Stimulated activated CD8-positive, alpha-beta memory T cell treated with anti-CD3 and anti-CD28 coated beads, Interleukin-4, amount 100 ng/mL, for 1 hour (primary cell): ENCODE results near the gene FMNL2.

Experiments used
- DNase-seq, 2 donors: peaks; one replicate each; pipeline ENCODE4 v3.0.0-alpha.2; 2020; ENCODE audit warnings: low read depth in 2 of 2, low spot score in 1 of 2

The FMNL2 gene

DNA sequence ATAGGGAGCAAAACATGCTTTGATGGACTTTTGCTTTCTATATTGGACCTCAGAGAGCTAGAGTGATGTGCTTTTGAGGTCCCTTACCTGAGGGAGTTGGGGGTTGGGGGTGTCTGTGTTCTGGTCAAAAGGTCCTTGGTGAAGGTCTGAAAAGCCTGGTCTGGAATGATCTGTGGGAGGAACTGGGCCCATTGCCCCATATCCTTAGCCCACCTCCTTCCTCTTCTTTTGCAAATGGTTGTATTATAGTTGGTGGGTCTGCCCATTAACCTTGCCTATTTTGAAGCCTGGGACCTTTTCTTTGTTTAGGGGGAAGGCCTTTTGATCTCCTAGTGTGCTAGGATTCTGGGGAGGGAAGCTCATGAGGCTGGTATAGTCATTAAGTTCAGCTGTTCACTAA is 88.7 kb downstream of the FMNL2 start:
- no peak for DNase-seq

DNA sequence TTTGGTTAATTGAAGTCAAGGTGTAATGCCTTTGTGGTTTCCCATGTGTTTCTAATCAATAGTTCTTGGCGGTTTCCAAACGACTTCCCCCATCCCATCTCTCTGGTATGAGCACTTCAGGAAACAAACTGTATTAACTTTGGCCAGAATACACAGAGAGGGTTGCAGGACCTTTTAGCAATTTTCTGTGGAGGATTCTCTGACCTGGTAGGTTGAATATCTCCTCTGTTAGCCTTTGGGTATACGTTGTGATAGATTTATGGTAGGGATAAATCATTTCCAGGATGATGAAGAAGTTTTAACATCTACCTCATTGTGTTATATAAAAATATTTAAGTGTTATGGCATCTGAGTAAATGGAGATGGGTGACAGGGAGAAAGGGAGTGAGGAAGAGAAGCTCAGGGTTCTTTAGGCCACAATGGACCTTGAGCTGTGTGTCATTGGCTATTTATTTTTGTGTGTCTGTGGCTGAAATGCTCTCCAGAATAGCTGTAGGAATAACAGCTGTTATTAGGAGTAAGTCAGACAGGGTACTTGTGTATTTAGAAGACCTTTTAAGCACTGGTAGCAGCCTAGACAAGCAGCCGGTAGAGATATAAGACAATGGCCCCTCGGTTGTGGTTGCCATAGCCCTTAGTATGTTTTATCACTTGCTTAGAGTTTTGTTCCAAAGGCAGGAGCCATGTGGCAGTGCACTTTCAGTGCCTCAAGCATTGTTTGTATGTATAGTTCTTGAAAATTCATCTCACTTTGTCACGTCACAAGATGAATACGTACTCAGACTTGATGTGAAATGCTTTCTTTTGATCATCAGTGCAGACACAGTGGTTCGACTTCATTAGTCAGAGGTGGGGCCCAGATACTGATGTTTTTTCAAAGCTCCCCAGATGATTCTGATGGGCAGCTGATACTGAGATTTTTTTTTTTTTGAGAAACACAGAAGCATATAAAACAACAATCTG is 91.1 kb downstream of the FMNL2 start:
- DNase-seq: no peak

DNA sequence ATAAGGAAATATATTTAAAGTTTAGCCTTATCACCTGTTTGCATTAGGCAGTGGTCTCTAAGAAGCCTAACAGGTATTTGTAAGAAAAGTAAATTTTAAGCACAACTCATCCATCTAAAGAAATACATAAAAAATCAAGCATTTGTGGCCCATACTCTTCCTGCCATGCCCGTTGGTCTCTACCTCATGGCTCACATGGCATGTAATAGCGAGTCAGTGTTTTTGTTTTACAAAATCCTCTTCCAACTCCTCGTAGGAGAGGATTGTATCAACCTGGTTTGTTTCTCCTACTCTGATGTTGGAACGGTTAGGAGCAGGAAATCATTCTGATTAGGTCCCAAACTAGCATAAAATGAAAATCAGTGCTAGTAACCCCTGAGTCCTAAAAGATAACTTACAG is 91.8 kb downstream of the FMNL2 start:
- DNase-seq: no peak

DNA sequence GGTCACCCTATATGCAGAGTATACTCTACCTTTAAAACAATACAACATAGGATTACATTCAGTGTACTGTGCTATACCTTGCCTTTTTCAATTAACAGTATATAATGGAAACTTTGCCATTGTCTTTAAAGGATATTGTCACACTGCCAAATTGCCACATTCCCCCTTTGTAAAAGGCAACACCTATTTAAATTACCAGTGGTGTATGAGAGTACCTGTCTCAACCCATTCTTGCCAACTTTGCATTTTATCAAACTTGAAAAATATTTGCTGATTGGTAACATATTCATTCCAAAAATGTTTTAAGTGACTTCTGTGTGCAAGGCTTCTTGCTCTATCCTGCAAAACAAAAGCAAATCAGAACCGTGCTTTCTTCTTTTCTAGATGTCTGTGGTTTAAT is 92.9 kb downstream of the FMNL2 start:
- DNase-seq: no peak

DNA sequence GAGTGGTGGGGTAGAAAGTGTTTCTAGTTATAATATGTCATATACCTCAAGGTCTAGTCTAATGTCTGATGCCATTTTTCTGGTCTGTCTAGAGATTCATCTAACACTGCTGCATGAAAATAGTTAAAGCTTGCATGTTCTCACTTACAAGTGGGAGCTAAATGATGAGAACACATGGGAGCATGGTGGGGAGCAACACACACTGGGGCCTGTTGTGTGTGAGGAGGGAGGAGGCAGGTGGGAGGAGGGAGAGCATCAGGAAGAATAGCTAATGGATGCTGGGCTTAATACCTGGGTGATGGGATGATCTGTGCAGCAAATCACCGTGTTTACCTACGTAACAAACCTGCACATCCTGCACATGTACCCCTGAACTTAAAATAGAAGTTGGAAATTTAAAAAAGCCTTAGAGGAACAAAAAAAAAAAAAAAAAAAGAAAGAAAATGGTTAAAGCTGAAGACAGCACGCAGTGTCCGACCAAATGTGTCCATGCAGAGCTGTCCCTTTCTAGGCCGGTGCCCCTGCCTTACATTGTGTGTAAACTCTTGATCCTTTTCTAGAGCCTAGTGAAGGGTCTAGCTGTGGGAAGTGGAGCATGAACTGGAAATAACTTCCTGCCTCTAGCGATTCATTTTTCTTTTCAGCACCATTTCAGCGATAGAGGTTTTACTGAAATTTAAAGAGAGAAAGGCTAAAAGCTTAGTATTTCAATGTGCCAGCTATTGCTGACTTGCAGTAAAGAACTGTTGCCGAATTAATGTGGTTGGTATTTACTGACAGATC is 94.0 kb downstream of the FMNL2 start:
- no peak for DNase-seq

DNA sequence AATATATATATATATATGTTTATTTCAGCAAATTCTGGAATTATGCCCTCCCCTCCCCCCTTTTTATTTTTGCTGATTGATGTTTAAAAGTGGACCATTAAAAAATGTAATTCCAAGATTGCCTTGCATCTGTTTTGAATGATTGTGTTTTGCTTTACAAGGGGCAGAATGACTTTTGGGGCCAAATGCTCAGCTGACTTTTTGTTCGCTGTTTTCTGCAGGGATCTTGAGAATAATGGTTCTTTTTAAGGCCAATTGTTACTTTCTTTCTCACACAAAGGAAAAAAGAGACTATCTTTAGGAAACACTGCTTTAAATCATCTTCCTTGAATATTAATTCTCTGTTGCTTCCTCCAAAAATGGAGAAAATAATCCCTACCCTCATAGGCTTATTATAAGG is 95.9 kb downstream of the FMNL2 start:
- no peak for DNase-seq

DNA sequence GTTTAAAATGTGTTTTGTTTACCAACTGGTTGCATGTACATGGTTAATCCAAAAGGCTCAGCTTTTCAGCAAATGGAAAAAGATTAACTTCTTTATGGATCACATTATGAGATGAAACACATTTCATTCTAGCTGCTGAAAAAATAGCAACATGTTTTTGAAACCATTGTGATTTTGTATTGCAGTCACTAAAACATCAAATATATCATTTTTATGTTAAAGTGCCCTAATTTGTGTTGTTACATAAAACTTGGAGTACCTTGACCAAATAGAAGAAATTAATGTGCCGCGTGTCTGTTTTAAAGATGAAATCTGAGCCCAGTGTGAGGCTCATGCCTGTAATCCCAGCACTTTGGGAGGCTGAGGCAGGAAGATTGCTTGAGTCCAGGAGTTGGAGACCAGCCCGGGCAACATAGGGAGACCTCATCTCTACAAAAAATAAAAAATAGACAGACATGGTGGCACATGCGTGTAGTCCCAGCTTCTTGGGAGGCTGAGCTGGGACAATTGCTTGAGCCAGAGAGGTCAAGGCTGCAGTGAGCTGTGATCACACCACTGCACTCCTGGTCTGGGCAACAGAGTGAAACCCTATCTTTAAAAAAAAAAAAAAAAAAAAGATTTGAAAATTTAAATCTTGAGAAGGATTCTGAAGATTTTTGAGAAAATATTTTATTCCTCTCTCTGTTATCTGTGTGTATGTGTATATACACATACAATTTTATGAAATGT is 96.6 kb downstream of the FMNL2 start:
- no peak for DNase-seq

DNA sequence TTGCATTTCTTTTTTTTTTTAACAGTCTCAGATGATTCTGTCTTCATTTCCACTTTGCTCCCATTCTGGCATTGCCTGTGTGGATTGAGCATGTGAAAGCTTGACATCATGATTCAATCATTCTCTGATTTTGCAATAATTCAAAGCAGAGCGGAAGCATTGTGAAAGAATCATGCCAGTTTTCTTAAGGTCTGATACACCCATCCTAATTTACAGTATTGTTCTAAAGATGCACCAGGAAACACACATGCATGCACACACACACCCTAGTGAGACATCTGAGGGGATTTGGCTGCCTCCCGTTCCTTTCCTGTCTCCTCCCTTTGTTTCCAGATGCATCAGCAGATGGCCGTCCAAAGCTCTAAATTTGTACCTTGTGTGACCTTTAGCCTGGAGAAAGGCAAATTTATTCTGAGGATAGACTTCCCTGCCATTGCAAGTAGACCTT is 97.3 kb downstream of the FMNL2 start:
- no peak for DNase-seq

DNA sequence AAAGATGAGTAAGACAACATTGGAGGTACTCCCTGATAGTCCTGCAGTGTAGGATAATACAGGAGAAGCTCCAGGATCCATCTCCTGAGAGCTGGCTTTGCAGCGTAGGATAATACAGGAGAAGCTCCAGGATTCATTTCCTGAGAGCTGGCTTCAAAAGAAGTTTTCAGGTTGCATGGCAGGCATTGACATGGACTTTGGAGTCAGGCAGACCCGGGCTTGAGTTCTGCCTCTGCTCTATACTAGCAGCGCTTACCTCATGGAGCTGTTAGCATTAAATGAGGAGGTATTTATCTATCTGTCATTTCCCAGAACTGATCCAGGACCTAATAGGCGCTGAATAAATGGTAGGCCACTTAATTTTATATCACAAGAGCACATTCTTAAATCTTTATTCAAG is 97.8 kb downstream of the FMNL2 start:
- DNase-seq: no peak

DNA sequence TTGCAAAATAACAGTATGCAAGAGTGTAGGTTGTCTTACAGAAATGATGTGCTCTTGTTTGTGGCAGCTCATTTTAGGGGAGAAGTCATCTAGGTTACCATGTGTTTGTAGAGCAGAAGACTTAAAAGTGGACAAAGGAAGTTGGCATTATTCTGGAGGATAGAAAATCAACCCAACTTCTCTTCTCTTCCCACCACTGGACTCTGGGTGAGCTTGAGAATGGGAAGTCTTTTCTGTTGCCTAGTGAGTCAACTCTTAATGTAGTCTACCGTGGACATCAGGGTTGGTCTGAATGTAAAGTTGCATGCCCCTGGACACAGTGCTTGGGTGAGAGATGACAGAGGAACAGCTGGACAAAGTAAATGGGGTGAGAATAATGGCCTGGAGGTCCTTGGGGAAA is 98.3 kb downstream of the FMNL2 start:
- no peak for DNase-seq

DNA sequence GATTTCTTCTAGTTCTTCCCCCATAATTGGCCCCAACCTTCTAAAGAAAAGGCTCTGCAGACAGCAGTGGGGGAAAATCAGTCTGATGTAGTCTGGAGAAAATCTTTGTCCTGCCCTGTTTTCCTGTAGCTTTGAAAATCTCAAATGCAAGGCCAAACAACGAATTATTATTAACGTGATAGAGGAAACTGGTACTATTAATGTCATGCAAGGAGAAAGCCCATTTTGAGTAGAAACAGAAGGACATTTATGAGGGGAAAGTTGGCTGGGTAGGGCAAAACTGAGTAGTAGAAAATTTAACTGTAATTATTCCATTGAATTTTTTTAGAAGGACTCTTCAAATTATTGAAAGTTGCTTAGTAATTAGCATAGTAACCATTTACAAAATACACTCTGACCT is 98.8 kb downstream of the FMNL2 start:
- no peak for DNase-seq

DNA sequence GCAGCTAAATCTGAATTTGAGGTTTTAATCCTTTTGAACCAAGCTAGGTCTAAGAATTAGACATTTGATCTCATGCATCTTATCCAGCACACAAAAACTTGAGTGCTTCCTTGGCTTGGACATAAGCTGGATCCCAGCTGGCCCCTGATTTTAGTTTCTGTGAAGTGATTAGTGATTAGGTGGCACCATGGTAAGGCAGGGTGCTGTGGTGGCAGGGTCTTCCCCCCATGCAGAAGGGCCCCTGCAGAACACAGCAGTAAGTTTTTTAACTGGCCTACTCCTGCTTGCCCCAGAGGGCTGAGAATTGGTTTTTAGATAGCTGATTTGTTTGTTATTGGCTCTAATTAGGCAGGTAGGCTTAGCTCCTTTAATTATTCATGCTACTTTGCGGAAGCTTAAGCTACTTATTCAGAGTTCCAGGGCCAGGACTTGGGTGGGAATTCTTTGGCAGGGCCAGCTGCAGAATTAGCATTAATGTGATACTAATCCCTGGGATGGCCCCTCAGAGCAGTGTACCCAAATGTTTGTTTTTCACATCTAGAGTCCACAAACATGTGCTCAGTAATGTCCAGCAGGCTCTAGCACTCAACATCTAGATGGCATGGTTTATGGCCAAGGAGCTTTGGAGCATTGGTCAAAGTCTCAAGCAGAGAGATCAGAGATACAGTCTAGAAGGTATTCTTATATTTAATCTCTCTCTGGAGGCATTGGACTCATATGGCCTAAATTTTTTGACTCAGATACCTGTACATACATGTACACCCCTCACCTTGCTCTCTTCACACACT is 99.6 kb downstream of the FMNL2 start:
- DNase-seq: no peak

DNA sequence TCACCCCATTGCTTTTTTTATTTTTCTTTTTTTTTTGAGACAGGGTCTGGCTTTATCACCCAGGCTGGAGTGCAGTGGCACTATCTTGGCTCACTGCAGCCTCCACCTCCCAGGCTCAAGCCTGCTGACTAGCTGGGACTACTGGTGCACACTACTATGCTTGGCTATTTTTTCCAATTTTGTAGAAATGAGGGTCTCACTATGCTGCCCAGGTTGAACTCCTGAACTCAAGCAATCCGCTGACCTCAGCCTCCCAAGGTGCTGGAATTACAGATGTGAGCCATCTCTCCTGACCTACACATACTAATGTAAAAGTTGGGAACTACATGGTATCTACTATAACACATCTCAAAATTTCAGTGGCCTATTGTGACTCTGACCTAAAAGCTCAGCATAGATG is 101.2 kb downstream of the FMNL2 start:
- no peak for DNase-seq

DNA sequence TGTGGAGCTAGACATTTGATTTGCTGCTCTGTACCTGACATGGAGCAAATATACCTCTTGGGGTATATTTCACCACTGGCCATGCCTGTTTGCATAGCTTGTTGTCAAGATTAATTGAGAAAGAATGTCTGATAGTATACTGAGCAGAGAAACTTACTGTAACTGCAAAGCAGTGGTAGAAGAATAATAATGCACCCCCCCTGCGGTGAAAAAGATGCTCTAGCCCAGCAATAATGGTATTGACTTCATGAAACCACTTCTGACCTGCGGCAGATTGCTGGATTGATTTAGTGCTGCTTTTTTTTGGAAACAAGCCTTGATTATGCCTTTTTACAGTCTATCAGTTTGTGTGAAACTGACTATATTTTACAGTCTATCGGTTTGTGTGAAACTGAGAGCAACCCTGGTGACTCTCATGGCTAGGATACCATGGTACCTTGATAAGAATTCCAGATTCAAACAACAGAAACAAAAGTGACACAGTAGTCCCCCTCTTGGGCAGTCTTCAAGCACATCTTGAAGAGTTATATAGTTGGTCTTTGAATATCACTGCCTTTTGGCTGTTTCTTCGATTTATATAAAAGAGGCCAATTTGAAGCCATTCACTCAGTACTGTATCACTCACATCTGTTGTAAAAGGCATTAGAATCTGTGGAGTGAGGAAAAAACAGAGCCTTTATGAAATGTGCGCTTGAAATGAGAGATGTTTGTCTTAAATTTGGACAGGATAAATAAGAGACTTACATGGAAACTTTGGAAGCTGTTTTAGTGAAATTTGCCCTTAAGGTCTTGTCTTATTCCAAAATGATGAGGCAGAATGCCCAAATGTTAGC is 102.5 kb downstream of the FMNL2 start:
- no peak for DNase-seq

DNA sequence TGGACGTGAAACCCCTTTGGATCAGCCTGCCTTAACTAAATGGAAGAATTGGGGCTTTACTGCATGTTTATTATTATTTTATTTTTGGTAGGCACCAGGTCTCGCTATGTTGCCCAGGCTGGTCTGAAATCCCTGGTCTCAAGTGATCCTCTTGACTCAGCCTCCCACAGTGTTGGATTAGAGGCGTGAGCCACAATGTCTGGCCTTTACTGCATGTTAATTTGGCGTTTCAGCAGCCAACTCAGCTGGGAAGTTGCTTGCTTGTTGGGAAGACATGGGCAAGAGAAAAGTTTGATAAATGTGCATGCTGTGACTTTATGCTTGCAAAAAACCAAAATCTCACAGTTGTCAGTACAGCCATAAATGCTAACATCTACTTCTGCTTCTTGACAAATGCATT is 105.1 kb downstream of the FMNL2 start:
- no peak for DNase-seq

DNA sequence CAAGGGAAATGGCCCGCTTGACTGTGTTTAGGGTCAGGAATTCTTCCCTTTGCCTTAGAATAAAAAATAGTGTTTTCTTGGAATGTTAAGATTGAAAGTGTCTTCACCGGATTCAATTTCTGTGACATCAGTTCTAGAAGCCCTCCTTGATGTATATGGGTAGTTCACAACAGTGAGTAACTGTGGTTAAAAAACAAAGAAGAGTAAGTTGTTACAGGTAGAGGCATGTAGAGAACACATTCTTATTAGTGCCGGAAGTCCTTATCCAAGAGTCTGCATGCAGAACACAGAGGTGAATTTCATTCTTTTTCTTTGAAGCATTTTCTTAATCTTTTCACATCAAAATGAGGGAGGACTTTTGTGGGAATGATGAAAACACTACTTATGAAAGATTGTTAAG is 105.5 kb downstream of the FMNL2 start:
- DNase-seq: no peak

DNA sequence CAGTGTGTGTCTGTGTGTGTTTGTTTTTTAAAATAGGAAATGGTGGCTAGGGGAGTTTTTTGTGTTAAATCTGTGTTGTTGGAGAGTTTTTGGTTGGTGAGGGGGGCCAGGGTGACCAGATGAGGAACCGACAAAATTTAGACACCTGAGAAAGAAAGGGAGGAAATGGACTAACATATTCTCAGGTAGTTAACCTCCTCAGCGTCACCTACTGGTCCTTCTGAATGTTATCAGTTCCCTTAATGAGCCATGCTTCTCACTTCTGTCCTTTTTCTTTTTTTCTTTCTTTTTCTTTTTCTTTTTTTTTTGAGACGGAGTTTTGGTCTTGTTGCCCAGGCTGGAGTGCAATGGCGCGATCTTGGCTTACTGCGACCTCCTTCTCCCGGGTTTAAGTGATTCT is 107.0 kb downstream of the FMNL2 start:
- no peak for DNase-seq

DNA sequence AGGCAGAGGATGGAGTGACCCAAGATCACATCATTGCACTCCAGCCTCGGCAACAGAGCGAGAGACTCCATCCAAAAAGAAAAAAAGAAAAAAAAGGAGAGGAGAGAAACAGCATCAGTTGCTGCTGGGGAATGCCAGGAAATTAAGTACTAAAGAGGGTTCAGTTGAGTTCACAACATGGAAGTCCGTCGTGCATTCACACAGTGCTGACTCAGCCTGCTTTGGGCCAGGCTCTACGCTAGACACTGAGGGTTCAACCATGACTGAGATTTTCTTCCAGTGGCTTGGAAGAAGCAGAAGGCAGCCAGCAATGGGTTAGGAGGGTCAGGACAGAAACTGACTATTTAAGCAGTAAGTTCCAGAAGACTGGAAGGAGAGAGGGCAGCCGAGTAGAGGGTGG is 108.8 kb downstream of the FMNL2 start:
- DNase-seq: no peak

DNA sequence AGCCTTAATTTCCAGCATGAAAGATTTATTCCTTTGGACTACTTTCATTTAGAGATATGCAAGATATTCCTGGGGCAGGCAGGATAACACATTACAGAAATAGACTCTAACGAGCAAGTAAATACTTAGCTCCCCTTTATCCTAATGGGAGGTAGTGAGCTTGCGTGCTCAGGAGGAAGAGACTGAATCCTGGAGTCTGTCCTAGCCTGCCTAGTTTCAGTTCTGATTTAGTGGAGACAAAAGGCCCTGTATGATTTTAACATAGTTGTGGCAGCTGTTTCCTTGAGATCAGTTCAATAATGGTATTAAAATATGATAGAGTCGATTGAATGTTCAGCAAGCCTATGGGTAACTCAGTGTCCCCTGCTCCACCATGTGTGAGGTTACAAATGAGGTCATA is 109.5 kb downstream of the FMNL2 start:
- DNase-seq: no peak

DNA sequence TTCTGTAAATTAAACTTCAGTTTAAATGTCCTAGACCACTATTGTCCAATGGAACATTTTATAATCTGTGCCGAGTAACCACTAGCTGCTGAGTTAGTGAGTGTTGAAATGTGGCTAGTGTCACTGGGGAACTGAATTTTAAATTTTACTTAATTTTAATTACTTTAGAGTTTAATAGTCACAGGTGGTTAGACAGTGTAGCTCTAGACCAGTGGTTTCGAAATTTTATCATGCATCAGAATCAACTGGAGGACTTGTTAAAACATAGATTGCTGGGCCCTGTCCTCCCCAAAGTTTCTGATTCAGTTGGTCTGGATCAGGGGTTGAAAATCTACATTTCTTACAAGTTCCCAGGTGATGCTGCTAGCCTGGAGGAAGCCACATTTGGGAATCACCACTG is 110.4 kb downstream of the FMNL2 start:
- DNase-seq: no peak
